Hippocampal formation (tissue), 2 donors: ENCODE results near the gene NAB2.
A peak's percentile ranks its signal among the peaks of the same experiment; 100 is the strongest.
"Not testable (repeated sequence)": the region's sequence is repeated elsewhere in the genome, so short reads cannot be mapped to it uniquely, and the experiment has no call there.

ENCODE experiments used
- DNase-seq, 2 donors: peaks; one replicate each; lab custom pipeline; 2025; lab: John Stamatoyannopoulos, UW

The NAB2 gene

DNA sequence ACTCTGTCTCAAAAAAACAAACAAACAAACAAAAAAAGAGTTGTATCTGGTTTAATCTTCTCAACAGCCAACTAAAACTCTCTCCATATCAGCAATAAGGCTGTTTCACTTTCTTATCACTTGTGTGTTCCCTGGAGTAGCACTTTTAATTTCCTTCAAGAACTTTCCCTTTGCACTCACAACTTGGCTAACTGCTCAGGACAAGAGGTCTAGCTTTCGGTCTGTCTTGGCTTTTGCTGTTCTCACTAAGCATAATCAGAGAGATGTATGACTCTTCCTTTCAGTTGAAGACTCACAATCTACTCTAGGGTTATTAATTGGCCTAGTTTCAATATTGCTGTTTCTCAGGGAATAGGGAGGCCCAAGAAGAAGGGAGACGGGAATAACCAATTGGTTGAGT is 22.7 kb upstream of the NAB2 start:
- DNase-seq, result no peak

DNA sequence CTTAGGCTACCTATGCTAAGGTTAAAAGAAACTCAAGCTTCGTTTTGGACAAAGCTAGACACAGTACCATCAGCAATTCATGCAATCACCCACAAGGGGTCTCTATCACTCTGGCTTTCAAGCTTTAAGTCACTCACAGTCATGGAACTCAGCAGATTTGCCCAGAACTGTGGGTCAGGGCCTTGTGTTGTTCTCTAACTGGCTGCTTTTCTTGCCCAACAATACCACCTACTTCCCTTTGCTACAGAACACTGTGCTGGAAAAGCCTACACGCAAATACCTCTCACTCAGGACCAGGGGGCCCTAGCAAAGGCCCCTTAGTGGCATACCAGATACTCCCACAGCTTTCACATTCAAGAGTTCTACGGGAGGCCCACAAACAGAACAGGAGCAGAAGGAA is 19.4 kb upstream of the NAB2 start:
- peak; percentile 42 to 86 for DNase-seq

DNA sequence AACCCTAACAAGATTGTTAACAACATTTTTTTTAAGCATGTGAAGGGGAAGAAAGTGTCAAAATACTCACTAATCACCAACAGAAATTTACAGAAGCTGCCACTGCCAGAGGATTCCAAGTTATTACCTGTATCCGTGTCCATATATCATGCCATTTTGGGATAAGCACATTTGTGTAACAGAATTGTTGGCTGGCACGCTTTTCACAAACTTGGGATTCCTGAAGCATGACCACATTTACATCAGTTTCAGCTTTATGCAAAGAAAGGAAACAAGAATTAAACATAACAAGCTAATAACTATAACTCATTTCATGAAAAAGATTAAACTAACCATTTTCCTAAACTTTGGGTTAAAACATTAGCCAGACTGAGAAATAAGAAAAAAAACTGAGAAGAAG is 16.3 kb upstream of the NAB2 start:
- DNase-seq, result no peak

DNA sequence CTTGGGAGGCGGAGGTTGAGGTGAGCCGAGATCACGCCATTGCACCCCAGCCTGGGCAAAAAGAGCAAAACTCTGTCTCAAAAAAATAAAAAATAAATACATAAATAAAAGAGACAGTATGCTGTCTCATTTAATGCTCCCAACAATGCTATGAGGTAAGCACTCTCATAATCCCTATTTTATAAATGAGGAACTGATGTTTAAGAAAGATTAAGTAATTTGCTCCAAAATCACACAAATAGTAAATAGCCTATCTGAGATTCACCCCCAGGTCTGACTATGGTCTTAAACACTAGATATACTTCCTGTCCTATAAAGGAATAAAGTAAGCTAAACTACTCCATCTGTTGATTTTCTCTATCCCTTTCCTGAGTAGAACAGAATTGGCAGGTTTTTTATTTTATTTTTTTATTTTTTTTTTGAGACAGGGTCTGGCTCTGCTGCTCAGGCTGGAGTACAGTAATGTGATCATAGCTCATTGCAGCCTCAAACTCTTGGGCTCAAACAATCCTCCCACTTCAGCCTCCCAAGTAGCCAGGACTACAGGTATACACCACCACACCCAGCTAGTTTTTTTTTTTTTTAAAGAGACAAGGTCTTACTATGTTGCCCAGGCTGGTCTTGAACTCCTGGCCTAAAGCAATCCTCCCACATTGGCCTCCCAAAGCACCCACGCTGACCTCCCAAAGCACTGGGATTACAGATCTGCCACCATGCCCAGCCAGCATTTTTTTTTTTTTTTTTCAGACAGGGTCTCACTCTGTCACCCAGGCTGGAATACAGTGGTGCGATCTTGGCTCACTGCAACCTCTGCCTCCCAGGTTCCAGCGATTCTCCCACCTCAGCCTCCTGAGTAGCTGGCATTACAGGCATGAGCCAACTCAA is 15.1 kb upstream of the NAB2 start:
- not testable (repeated sequence) for DNase-seq

DNA sequence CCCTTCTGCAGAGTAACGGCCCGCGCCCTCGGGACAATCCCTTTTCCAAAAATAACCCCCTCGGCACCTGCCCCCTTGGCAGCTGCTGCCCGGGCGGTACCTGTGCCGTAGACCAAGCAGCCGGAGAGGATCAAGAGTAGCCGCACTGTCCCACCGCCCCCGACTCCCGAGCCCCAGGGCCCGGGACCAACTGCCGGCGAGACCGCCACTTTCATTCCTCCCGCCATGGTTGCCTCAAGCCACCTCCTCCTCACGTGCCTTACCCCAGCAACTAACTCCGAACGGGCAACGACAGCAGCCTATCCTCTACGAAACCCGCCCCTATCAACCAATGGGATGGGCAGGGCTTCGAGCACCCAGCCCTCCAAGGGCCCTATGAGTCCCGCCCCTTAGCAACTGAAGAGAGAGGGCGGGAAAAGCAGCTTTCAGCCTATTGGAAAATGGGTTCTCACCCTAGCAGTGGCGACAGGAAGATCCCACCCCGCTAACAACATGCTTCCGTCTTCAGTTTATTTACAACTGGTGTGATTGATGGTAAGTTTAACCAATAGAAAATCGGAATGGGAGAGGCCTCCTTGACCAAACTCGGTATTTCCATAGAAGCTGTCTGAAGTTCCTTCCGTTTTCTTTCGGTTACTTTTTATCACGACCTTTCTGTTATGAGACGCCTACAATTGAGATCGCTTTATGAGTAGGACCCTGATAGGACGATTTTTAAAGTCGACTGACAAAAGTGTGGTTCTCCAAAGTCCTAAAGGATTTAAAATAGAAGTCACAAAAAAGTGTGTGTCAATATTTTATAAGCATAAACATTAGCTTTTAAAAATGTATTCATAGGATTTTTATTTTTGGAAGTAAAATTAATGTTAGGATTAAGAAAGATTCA is 10.2 kb upstream of the NAB2 start, which contains the start of gene NEMP1:
NEMP1 (minus strand) TSS at position 273 of the 886 bp plus-strand sequence; CDS start at position 227, 46 bp downstream.
- peak; percentile 98 to 100 for DNase-seq

DNA sequence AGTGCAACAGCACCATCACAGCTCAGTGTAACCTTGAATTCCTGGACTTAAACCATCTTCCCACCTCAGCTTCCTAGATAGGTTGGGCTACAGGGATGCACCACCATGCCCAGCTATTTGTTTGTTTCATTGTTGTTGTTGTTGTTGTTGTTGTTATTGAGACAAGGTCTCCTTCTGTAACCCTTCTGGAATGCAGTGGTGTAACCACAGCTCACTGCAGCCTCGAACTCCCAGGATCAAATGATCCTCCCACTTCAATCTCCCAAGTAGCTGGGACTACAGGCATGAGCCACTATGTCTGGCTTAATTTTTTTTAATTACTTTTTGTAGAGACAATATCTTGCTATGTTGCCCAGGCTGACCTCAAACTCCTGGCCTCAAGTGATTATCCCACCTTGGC is 9.1 kb upstream of the NAB2 start:
- no peak for DNase-seq

DNA sequence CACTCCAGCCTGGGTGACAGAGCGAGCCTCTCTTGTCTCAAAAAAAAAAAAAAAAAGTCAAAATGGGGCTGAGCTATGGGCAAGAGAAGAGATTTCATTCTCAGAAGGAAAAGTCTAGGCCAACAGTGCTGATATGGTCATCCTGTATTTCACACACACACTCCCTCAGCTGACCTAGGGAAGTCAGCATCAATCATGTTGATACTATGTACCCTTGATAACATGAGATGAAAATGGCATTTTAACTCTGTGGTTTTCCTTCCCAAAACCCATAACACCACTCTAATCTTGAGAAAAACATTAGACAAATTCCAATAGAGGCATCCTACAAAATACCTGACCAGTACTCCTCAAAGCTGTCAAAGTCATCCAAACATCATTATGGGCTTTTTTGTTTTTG is 8.1 kb upstream of the NAB2 start:
- no peak for DNase-seq

DNA sequence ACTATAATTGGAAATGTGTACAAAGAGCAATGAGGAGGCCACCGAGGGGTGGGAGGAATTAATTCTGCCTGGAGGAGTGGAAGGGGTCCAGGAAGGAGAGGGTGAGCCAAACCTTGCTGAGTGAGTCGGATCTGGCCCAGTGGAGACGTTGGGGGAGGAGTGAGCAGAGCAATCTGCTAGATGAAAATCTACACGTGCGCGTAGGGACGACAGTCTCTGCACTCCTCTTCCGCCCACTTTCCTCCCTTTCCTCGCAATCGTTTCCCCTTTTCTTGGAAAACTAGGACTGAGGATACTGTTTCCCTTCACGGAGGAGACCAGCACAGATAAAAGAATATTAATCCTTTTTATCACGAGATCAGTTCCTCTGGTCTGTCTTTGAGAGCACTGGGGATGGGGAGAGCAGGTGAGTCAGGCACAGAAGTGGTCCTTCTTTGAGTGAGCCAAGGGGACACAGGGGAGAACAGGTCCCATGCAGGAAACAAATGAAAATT is 2.9 kb upstream of the NAB2 start:
- no peak for DNase-seq

DNA sequence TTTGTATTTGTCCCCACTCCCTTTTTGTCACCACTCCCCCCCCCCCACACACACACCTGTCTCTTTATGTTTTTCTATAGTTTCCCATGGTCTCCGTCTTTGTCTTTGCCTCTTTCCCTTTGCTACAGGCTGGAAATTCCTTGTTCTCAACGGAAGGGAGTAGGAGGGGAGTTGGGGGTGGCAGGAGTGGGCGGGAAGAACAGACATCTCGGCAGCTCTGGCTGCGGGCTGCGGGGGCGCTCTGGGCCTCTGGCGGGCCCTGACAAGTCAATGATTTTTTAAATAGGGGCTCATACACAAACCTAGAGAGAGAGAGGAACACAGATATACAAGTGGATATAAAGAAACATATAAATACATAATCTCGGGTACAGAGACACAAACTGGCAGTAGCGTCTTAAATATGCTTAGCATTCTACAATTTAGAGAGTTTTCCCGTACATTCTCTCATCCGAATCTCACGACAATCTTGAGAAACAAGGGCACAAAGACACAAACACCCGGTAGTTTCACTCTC is 2.4 kb upstream of the NAB2 start:
- peak; percentile 26 to 63 for DNase-seq

DNA sequence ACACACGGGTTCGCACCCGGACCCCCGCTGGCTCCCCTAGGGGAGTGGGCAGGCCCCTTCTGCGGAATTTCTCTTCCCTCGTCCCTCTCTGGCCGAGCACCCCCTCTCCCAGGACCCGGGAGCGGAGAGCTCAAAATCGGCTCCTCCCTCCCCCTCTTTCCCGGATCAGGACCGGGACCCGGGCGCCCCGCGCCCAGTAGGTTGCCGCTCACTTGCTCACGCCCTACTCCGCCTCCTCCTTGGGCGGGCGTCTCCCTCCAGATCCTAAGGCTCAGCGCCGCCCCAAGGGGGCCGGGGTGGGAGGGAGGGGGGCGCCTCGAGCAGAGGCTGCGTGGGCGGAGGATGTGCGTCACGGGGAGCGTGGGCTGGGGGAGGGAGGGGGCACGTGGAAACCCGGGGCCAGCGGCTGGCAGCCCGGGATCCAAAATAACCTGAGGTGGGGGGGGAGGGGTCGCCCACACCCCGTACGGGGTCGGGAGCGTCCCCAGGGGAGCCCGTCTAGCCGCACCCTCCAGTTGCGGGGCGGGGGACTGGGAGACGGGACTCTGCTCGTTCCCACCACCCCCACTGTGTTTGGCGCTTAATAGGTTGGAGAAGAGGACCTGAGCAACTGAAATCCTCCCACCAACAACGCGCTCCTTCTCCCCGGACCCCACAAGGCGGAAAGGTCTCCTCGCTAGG is 1.8 kb upstream of the NAB2 start:
- DNase-seq, result peak; percentile 46 to 59

DNA sequence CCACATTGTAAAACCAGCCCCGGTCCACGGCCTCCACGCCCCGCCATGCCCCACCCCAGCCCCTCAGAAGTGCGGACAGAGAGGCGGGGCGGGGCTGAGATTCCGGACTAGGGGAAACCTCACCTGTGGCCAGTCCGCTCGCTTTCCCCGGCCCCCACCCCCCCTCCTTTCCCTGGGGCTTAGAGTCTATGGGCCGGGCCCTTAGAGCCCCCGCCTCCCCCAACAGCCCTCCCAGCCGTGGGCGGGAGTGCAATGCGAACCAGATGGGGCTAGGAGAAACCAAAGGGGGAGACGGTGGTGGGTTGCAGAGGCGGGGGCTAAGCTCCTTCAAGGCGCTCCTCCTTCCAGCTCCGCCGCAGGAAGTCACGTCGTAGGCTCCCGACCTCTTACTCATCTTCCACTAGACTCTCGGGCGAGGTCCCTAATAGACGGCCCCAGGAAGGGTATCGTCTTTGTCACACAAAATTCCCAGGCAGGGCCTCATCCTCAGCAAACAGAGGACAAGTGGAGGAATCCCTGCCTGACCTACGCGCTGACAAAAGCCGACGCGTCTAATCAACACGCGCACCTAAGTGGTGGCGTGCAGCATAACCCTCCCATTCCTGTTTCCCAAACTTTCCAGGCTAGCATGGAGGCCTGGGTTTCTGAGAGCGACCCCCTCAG is 1.1 kb upstream of the NAB2 start:
- no peak for DNase-seq

DNA sequence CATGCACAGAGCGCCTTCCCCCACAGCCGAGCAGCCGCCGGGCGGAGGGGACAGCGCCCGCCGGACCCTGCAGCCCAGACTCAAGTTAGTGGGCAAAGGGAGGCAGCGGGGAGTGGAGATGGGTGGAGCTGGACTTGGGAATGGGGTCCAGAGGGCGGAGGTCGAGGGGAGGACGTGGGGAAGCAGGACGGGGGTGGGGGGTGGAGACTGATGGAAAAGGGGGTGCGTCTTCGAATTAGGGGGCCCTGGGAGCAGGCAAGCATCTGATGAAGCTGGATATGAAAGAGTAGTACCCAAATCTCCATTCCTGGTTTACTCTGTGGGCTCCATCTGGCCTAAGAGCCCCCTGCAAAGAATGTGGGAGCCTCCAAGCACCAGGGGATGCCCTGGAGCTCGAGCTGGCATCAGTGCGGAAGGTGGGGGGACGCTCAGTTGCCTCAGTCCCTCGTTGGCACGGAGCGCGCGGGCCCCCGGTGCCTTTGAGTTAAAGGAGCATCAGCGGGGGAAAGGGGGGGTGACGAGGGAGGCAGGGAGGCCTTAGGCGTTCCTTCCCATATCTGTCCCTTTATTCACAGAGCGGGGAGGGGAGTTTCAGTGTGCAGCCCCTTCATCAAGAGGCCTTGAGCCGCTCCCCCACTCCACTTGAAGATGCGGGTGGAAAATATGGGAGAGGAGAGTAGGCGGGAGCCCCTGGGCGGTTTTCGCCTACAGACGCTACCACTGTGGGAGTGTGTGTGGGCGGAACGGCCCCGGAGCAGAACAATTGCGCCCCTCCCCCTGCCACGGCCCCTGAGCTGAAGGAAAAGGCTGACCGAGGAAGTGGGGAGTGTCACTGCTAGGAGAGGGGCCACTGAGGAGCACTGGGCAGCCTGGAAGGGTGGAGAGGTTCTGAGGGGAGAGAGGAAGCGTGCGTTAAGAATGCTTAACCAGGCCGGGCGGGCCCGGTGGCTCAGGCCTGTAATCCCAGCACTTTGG is 644 bp downstream of the NAB2 start:
- peak in 1 of 2 donors; percentile 41 for DNase-seq

DNA sequence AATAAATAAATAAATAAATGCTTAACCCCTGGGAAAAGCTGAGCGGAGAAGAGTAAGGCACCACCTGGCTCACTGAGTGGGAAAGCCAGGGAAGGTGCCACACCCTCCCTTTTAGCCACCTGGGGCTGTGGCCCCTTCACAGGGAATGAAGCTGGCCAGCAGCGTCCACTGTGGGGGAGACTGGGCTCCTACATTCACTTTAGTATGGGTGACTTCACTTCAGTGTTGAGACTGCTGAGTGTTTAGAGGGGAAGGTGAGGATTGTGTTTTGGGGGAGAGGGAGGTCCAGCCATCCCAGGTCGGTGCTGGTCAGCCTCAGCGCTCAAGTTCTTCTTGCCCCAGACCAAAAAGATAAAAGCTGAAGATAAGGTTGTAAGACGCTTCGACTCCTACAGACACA is 1.6 kb downstream of the NAB2 start:
- DNase-seq, result no peak

DNA sequence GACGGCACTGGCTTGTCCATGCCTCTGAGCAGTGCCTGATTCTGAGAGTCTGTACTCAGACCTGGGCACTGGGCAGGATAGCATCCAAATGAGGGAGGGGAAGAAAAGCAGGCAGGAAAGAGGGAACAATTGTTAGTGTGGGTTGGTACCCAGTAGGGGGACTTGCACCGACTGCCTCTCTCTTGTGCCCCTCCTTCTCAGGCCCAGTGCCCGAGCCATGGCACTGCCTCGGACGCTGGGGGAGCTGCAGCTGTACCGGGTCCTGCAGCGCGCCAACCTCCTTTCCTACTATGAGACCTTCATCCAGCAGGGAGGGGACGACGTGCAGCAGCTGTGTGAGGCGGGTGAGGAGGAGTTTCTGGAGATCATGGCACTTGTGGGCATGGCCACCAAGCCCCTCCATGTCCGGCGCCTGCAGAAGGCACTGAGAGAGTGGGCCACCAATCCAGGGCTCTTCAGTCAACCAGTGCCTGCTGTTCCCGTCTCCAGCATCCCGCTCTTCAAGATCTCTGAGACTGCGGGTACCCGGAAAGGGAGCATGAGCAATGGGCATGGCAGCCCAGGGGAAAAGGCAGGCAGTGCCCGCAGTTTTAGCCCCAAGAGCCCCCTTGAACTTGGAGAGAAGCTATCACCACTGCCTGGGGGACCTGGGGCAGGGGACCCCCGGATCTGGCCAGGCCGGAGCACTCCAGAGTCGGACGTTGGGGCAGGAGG is 2.2 kb downstream of the NAB2 start:
- DNase-seq, result peak; percentile 55 to 56

DNA sequence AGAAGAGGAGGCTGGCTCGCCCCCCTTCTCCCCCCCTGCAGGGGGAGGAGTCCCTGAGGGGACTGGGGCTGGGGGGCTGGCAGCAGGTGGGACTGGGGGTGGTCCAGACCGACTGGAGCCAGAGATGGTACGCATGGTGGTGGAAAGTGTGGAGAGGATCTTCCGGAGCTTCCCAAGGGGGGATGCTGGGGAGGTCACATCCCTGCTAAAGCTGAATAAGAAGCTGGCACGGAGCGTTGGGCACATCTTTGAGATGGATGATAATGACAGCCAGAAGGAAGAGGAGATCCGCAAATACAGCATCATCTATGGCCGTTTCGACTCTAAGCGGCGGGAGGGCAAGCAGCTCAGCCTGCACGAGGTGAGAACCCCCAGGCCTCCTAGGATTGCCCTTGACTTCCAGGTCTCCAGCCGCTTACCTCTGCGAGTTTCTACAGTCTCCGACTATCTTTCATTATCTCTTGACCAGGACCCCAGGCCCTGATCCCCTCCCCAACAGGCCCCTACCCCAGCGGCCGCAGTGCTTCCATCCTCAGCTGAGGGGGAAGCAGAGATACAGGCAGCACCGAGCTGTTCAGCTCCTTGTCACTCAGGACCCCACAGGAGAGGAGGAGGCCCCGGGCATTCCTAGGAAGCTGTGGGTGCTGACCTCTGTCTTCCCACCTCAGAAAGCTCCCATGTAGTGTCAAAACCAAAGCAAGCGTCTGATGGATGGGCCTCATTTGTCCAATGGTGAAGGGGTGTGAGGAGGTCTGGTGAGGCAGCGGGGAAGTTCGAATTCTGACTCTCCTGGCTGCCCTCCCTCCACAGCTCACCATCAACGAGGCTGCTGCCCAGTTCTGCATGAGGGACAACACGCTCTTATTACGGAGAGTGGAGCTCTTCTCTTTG is 3.0 kb downstream of the NAB2 start:
- no peak for DNase-seq

DNA sequence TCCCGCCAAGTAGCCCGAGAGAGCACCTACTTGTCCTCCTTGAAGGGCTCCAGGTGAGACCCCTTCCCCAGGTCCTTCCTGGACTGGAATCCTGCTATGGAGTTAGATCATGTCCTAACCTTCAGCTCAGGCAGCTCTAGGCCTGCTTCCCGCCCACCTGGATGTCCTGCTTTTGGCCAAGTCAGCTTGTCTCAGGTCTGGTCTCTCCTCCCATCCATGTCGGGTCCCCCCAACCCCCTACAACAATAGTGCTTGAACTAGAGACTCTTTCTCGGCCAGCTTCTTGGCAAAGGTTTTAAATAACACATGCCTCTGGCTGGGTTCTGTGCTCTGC is 3.6 kb downstream of the NAB2 start:
- DNase-seq, result no peak

DNA sequence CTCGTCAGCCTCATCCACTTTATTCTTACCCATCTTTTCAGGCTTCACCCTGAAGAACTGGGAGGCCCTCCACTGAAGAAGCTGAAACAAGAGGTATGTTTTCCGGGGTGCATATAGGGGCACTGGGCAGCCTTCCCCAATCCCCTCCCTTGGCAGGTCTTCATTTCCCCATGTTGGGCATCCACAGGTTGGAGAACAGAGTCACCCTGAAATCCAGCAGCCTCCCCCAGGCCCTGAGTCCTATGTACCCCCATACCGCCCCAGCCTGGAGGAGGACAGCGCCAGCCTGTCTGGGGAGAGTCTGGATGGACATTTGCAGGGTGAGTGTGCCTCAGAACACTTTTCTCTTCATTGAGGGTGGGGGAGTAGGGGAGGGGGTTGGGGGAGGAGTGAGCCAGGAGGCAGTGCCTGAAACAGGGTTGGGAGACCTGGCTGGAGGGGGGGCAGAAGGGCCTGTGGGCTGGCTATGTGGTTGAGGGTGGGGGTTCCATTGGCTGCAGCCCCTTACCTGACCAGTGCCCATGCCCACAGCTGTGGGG is 4.0 kb downstream of the NAB2 start:
- DNase-seq, result no peak
